HG03575 (cell line): ENCODE measurements around the gene TRAPPC6A.

Experiments used
- ATAC-seq: cut with Tn5 transposase; IDR thresholded peaks from one replicate; pipeline ENCODE4 v1.9.1; 2021; ENCODE audit not compliant: unreplicated experiment, insufficient number of reproducible peaks, low FRiP score; ENCODE audit errors: extremely low read depth

The TRAPPC6A gene

DNA sequence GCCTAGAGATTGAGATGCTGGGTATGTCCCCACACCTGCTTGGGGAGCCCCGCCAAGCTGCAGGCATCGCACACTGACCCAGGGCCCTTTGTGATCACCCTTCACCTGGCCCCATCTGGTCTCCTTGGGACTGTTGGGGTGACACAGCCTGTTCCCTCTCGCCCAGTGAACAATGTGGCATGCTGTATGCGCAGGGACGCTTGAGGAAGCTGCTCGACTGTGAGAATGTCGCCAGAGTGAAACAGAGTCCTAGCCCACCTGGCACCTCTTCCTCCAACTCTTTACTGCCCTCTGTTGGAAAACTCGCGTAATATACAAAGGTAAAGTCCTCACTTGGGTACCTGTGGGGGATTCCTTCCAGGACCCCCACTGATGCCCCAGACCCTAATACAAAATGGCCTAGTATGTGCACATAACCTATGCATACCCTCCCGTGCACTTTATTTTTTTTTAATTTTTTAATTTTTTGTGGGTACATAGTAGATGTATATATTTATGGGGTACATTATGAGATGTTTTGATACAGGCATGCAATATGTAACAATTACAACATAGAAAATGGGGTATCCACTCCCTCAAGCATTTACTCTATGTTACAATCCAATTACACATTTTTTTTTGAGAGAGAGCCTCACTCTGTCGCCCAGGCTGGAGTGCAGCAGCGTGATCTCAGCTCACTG lies 9.5 kb upstream of the TRAPPC6A start:
- no peak for ATAC-seq

DNA sequence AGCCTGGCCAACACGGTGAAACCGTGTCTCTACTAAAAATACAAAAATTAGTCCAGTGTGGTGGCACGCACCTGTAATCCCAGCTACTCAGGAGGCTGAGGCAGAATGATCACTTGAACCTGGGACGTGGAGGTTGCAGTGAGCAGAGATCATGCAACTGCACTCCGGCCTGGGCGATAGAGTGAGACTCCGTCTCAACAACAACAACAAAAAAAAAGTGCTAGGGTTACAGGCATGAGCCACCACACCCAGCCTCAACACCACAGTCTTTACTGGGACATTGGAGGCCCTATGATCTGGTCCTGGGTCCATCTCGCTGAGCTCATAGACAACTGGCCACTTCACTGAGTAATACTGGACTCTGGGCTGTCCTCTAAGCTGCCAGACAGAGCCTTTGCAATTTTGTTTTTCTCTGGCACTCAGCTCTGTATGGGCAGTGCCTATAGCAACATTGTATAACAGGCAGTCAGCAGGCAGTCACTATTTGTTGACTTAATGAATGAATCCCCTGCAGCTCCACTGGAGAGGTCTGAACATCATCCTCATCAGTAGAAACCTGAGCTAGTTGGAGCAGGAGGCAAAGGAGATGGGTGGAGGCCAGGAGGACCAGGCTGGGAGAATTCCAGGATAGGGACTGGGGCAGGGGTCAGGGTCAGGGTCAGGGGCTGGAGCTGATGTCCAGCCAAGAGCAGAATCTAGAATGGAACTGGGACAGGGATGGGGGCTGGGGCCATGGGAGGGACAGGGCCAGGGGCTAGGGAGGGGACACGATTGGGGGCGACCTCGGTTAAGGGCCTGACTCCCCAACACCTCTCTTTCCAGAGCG lies 8.7 kb upstream of the TRAPPC6A start:
- ATAC-seq, result no peak

DNA sequence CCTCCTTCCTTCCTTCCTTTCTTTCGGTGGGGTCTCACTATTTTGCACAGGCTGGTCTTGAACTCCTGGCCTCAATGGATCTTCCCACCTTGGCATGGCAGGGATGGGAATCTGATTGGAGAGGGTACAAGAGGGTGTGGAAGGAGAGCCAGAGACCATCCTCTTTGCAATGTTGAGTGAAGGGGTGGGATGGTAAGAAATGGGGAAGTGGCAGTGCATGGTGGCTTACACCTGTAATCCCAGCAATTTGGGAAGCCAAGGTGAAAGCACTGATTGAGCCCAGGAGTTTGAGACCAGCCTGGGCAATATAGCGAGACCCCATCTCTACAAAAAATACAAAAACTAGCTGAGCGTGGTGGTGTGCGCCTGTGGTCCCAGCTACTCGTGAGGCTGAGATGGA lies 6.1 kb upstream of the TRAPPC6A start:
- no peak for ATAC-seq

DNA sequence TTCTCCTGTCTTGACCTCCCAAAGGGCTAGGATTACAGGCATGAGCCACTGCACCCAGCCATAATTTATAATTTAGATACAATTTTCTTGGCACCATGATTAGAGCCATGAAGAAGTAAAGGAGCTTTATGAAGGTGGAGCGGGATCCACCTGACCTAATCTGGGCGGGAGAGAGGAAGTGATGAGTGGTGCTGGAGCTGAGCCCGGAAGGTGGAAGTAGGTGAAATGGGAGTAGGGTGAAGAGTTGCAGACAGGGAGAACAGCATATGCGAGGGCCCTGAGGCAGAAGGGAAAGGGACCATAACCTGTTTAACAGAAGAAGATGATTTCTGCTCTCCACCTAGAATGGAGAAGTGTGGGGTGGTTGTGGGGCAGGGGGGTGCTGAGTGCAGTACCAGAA lies 4.7 kb upstream of the TRAPPC6A start:
- ATAC-seq, result no peak

DNA sequence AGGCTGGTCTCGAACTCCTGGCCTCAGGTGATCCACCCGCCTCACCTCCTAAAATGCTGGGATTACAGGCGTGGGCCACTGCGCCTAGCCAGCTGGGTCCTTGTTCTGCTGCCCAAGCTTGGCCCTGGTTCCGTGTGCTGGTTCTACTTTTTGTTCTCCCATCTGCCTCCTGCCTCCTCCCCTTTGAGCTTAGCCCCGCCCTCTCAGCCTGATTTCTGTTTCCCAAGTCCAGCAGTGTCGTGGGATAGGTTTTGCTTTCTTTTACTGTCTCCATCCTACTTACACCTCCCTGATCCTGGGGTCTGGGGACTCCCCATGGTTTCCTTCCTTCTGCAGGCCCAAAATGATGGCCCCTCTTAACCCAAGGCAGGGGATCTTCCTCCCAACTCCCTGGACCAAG lies 2.9 kb upstream of the TRAPPC6A start:
- ATAC-seq, result no peak

DNA sequence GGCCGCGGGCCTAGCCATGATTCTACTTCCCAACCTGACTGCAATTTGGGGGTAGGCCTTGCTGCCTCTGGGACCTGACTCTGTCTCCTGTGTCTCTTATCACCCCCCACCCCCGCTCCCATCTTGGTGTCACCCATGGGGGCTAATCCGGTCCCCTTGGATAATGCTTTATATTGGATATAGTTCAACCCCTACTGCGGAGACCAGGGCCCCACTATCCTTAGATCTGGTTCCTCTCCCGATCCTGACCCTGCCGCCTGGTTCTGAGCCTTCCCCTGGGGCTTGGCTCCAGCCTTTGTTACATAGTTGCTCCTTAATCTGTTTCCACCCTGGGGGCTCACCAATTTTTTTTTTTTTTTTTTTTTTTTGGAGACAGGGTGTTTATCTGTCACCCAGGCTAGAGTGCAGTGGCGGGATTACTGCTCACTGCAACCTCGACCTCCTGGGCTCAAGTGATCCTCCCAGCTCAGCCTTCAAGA lies 1.9 kb upstream of the TRAPPC6A start:
- ATAC-seq, result no peak

DNA sequence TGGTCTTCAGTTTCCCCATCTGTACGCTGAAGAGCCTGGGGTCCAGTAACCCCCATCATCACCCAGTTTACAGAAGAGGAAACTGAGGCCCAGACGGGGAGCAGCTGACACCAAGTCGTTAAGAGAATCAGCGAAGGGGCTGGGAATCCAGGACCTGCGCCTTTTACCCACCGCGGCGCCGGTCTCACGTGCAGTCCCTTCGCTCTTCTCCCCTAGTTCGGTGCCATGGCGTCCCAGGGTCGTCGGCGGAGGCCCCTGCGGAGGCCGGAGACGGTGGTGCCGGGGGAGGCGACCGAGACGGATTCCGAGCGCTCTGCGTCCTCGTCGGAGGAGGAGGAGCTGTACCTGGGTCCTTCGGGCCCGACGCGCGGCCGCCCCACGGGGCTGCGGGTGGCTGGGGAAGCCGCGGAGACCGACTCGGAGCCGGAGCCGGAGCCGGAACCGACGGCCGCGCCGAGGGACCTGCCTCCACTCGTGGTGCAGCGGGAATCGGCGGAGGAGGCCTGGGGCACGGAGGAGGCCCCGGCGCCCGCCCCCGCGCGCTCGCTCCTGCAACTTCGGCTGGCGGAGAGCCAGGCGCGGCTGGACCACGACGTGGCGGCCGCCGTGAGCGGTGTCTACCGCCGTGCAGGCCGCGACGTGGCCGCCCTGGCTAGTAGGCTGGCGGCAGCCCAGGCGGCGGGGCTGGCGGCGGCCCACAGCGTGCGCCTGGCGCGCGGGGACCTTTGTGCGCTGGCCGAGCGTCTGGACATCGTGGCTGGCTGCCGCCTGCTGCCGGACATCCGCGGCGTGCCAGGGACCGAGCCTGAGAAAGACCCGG lies 1.2 kb upstream of the TRAPPC6A start:
- no peak for ATAC-seq

DNA sequence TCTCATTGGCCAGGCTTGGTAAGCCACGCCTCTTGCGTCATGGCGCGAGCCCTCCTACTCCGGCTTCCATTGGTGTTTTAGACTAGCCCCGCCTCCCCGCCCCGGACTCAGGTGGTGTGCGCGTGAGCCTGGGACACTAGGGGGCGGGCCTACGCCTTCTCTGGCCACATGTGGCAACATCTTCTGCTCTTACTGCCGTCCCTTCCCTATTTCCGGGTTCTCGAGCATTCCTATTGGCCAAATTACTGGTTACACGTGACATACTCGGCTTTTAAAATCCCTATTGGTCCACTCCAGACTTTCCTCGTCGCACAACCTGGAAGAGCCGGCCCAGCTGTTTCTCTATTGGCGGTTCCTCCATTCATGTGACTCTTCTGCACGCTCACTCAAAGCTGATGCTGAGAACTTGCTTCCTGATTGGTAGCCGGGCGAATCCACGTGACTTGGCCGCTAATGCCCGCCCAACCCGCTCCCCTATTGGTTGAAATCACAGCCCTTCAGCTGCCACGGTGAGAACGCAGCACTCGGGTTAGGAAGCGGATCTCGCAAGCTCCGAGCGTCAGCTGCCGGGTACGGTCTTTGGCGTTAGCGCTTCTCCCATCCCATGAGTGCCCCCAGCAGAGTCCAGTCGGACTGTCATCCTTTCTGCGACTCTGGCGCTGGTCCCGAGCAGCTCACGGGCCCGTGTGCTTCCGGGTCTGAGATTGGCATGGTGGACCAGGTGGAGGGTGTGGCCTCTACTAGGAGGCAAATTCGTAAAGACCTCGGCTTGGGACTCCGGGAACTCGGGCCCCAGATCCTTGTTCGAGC lies 430 bp upstream of the TRAPPC6A start, which contains the start of gene BLOC1S3:
TSS of gene BLOC1S3 (plus strand) at position 523 of the 810 bp plus-strand sequence. CDS start 513 bp downstream, outside the sequence.
- ATAC-seq, result peak; percentile 65

DNA sequence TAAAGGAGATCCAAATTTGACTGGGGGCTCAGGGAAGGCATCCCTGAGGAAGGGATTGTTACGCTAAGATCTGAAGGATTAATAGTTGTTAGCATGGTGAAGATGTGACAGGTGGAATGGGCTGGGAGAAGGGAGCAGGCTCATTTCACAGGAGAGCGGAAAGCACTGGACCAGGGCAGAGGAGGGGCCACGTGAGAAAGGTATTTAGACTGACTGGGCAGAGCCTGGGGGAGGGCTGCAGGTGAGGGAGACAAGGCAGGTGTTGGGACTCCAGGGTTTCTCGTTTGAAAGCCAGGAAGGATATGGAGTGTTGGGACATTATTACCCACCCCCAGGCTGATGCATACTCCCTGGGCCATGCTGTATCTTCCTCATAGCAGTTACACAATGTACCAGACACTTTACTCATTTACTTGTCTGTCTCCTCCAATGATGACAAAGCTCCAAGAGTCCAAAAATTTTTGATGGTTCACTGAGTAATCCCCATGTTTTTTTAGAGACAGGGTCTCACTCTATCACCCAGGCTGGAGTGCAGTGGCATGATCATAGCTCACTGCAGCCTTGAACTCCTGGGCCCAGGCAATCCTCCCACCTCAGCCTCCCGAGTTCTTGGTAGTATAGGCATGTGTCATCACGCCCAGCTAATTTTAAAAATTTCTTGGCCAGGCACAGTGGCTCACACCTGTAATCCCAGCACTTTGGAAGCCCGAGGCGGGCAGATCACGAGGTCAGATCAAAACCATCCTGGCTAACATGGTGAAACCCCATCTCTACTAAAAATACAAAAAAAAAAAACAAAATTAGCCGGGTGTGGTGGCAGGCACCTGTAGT lies 2.3 kb downstream of the TRAPPC6A start:
- no peak for ATAC-seq

DNA sequence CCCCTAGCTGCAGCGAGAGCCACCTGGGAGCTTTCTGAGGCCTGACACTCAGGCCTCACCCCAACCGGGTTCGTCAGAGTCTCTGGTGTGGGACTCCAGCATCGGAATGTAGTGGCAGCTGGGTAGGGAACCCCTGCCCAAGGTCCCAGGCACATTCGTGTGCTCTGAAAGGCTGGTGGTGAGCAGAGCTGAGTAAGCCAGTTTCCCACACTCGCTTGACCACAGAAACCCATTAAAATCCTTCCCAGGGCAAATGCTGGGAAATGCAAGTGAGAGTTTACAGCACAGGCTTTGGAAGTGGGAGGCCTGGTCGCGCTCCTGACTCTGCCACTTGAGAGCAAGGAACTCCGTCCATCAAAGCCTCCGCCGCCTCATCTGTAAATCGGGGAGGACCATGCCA lies 4.2 kb downstream of the TRAPPC6A start:
- ATAC-seq, result no peak

DNA sequence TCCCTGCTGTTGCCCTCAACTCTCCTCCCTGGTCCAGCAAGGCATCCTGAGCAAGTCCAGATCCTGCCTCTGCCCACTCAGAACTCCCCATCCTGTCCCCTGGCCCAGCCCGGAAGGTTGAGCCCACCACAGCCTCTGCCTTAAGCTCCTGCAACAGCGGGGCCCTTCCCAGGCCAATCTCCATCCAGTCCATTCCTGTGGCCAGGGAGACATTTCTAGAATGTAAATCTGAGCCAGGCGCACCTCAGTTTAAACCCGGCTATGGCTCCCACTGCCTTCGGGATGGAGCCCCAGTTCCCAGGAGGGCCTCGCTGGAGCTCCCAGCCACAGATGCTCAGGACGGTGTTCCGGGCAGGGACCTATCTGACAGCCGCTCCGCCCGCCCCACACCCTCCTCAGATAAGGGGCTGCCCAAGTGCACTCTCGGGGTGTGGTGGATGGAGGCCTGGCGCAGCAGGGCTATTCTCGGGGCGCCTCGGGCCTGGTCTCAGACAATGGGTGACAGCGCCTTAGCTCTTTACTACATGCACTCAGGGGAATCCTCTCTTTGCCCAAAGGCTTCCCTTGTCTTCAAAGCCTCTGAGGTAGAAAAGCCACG lies 5.3 kb downstream of the TRAPPC6A start:
- ATAC-seq, result no peak

DNA sequence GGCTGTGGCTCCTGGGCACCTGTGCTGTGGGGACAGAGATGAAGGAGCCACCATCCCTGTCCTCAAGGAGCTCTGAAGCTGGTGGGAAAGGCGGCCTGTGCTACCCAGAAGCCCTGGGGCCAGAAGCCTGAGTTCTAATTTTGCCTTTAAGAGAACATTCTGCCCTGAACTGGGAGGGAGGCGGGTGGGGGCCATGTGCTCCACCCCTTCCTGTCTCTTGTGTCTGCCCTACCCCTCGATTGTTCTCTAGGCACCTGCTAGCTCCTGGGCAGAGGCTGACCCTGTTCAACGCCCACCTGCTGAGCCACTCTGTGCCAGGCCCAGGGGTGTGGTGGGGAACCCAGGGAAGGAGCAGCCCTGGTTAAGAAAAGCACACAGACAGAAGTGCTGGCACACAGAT lies 5.9 kb downstream of the TRAPPC6A start:
- no peak for ATAC-seq

DNA sequence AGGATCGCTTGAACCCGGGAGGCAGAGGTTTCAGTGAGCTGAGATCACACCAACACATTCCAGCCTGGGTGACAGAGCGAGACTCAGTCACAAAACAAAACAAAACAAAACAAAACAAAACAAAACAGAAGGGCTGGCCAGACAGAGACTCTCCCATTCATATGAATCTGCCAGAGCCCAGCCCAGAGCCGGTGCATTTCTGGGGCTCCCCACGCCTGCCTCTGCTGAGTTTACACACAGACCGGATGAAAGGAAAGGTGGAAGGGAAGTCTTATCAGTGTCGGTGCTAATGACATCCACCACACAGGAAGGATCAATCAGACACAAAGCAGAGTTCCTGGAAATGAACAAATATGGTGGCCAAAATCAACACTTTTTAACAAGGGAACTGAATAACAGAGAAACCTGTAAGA lies 6.8 kb downstream of the TRAPPC6A start:
- ATAC-seq, result no peak

DNA sequence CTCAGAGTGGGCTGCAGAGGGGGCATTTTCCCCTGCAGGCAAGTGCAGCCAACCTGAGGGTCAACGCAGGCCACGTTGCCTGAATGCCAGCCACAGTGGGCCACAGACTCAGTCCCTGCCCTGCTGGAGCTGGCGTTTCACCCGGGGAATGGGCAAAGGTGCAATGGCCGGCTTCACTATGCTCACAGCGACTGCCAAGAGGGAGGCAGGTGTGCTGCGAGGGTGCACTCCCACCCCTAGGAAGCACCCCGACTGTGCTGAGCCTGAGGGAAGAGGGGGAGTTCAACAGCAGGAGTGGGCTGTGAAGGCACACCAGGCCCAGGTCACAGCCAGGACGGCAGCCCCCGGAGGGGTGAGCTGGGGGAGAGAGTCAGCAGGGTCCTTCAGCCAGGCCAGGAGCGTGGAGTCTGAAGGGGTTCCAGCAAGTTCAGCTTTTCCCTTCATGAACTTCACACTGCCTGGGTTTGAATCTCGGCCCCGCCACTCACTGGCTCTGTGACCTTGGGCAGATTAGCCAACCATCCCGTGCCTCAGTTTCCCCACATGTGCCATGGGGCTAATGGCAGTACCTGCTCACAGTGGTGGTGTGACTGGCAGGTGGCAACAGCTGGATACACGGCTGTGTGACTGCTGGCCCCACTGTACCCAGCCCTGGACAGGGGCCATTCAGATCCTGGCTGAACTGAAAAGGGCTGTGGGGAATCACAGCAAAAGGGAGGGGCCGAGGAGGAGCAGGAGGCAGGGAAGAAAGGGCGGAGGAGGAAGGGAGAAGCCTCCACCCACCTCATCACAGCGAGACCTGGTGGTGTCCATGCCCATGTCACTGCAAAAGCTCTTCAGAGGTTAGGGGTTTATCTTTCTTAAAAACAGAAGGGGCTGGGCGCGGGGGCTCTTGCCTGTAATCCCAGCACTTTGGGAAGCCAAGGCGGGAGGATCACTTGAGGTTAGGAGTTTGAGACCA lies 7.6 kb downstream of the TRAPPC6A start:
- no peak for ATAC-seq

DNA sequence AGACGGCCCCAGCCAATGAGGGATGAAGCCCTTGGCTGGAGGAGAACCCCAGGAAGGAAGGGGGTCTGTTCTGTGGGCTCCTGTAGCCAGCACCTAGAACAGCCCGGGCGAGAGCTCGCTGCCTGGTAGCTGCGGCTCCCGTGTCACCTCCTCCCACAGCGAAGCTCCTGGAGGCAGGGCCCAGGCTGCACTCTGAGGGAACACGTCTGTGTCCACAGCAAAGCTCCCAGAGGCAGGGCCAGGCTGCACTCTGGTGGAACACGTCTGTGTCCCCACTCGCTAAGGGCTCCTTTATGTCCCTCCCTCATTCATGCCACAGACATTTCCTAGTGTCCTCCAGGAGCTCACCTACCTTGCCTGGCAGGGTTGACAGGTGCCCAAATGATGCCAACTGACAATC lies 8.4 kb downstream of the TRAPPC6A start:
- ATAC-seq, result no peak

DNA sequence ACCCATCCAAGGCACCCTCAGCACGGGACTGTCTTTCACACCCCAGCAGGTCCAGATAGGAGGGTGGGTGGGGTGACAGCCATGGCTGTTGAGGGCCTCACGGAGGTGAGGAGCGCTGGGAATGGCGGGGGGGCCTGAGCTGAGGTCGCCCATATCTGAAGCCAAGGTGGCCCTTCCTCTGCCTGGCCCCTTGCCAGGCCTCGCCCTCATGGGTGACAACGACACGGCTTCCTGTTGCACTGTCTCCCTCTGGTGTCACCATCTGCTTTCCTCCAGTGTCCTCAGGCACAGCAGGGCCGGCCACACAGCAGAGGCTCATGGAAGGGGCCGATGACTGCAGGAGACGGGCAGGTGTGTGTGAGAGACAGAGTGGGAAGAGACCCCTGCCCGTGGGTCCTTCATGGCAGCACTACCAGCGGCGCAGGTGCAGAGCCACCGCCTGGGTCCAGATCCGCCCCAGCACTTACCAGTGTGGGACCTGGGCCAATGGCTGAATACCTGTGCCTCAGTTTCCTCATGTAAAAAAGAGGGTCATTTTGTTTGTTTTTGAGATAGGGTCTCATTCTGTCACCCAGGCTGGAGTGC lies 9.2 kb downstream of the TRAPPC6A start:
- no peak for ATAC-seq
